ENCODE measurements around the gene TMTC2.
"Not testable (repeated sequence)": the region's sequence is repeated elsewhere in the genome, so short reads cannot be mapped to it uniquely, and the experiment has no call there.

Gene TMTC2

DNA sequence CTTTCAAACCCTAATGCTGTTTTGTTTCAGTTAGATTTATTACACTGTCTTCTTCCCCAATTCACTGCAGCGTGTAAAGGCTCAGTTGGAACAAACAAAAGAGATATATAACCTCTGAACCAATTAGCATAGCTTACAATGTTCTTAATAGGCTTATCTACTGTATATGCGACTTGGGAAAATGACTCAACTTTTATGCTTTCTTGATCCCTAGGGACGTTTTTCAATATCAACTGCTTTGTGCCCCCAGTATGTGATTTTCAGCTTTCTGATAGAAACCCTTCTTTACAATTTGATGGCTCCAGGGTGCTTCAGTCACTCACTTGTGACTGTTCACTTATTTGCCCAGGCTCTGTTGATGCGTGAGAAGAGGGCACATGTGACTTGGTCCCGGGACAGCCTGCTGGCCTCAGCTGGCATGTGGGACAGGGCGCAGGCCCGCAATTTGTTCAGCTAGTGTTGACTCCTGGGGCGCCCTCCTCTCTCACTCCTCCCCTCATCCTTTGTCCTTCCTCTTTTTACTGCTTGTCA, 107.1 kb downstream of the TMTC2 start:
- no peak for DNase-seq (ENCODE audit: low spot score)

DNA sequence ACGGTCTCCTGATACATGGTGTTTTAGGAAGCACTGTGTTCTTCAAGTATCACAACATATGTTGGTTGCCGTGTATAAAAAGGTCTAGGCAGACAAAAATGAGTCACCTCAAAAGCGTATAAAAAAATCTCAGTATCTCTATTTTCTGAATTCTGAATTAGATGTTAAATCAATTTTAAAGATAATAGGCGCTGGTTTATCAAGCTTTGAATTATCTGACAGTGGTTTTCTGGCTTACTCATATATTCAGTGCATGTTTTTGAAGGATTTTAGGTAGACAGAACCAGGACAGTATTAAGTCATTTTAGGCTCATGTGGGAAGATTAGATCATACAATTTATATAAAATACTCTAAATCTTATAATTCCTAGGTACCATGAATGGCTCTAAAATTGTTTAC, 110.8 kb downstream of the TMTC2 start:
- no peak for DNase-seq (ENCODE audit: low spot score)

DNA sequence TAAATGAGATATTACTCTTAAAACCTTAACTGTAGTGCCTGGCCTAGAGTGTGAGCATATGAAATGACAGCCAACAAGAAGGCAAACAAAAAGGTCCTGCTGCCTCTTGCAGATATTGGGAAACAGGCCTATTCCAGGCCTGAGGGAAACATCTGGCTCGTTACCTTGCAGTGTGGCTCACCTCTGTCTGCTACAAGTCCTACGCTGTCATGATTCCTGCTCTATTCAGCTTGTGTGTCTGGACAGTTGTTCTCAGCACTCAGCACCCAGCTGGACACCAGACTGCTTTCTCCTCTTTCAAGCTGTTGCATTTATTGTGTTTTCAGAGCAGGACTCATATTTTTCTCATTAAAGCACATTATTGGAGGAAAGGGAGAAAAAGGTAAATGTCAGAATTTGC, 113.5 kb downstream of the TMTC2 start:
- DNase-seq (ENCODE audit: low spot score): no peak

DNA sequence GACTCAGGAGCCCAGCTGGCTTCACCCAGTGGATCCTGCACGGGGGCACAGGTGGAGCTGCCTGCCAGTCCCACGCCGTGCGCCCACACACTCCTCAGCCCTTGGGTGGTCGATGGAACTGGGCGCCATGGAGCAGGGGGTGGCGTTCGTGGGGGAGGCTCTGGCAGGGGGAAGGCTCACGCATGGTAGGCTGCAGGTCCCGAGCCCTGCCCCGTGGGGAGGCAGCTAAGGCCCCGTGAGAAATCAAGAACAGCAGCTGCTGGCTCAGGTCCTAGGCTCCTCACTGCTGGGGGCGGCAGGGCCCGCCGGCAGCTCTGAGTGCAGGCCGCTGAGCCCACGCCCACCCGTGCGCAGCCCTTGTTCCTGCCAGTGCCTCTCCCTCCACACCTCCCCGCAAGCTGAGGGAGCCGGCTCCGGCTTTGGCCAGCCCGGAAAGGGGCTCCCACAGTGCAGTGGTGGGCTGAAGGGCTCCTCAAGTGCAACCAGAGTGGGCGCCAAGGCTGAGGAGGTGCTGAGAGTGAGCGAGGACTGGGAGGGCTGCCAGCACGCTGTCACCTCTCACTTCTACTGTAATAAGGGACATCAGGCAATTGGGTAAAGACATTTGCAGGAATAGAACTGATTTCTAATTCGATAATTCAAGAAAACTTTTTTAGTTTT, 115.4 kb downstream of the TMTC2 start:
- DNase-seq (ENCODE audit: low spot score): no peak

DNA sequence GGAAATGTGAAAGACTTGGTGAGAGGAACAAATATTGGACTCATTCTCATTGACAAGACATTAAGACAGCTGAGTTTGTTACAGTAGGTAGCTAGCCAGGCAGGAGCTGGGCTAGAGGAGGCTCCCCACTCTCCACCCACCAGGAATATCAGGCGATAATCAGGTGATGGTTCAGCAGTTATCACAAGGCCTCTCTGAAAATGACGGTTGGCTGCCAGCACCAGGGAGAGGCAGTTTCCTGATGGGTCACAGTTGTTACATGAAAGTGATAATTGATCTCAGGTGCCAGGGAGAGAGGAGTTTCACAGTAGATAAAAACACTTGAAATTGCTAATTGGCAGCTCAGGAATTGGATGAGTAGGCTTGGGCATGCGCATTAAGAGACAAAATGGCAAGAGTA, 116.5 kb downstream of the TMTC2 start:
- no peak for DNase-seq (ENCODE audit: low spot score)

DNA sequence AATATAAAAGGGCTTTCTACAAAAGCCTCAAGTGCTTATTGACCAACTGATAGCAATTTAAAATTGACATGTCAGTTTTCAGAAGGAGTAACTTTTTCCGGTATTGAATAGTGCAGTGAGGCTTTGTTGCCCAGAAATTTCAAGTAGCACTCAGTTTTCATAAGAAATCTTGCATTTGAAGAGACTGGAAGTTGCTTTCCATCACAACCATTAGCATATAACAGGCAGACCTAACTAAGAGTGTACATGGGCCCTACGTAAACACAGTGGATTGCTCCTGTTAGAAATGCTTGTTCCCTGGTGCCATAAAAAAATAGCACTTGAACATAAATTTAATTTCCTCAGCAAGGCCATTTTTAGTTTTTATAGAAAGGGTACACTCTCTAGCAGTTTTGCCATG, 117.9 kb downstream of the TMTC2 start:
- DNase-seq (ENCODE audit: low spot score): no peak

DNA sequence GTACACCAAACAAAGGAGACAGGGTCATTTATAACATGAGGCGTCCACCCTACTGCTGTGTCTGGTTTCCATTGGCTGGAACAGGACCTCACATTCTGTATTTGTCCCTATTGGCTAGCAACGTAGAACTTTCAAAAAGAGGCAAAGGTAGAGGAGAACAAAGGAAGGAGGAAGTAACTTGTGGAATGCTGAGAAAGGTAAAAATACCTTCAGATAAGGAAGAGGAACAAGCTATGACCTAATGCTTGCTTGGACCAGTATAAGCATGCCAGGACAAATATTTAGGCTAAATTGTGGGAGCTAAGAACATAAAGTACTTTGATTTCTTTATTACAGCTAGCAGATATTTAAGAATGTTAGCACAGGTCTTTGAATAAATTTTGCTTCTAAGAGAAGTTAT, 118.3 kb downstream of the TMTC2 start:
- not testable (repeated sequence) for DNase-seq (ENCODE audit: low spot score)

DNA sequence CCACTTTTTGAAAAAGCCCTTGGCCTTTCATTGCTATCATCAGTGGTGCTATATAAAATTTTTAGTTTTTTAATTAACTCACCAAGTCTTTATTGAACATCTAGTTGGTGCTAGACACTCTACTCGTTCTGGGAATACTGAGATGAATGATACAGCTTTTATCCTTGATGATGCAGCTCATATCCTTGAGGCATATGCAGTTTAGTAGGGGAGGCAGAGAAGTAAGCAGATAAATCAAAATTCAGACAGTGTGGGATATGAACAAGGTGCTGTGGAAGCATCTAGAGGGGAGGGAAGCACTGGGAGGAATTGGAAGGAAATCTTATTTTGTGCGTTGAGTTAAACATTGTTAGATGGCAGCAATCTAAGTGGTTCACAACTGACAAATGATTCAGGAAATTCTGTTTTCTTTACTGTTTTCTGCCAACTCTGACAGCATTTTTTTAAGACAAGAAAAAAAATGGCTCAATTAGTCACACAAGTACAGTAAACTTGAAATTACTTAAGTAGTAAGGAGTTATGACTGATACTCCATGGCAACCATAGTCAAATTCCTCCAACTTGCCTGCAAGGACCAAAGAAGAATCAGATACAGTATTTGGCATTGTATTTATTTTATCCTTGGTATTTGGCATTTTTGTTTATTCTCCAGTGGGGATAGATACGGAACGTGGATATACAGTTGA, 119.2 kb downstream of the TMTC2 start:
- DNase-seq (ENCODE audit: low spot score): no peak

DNA sequence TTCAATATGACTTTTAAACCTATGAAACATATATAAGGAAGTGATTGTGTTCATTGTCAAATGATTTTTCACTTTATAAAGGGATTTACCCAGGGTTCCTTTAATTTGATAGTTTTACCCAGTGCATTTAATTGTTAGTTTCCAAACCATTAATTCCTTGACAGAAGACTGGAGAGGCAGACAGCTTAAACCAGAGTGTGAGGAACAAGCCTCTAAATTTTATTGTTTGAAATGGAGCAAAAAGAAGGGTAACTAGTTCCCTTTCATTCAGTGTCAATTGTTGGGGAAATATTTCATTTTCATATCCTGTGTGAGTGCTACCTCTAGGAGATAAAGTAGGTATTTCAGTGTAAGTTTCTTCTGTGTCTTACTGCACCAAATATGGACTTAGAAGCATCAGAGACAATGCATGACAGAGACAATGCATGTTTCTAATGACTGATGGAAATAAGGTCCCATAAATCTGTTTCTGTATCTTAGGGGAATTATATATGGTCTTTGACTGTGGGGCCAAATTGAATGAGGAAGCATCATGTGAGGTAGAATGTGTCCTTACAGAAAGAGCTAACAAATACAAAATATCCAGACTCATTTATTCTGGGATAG, 120.5 kb downstream of the TMTC2 start:
- DNase-seq (ENCODE audit: low spot score): no peak

DNA sequence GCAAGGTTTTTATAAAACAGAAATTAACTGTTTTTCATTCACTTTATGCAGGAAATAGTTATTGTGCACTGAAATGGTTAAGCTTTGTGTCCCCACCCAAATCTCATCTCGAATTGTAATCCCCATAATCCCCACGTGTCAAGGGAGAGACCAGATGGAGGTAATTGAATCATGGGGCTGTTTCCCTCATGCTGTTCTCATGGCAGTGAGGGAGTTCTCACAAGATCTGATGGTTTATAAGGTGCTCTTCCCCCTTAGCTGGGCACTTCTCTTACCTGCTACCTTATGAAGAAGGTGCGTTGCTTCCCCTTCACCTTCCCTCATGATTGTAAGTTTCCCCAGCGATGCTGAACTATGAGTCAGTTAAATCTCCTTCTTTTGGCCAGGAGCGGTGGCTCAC, 123.9 kb downstream of the TMTC2 start:
- DNase-seq (ENCODE audit: low spot score): no peak

DNA sequence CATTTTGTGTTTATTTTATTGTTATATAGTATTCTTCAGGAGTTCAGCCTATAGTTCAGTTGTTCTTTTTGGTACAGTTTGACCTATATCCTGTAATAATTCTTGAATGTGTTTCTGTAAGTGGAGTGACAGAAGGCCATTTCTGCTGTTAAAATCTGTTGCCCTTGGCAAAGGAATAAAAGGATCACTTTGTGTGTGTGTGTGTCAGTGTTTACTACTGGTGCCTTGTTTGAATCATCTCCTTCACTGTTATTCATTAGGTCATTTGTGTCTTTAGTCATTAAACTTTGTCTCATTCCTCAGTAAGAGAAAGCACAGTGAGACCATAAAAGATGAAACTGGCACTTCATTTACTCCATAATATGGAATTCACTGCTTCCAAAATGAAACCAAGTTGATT, 130.7 kb downstream of the TMTC2 start:
- DNase-seq (ENCODE audit: low spot score): no peak

DNA sequence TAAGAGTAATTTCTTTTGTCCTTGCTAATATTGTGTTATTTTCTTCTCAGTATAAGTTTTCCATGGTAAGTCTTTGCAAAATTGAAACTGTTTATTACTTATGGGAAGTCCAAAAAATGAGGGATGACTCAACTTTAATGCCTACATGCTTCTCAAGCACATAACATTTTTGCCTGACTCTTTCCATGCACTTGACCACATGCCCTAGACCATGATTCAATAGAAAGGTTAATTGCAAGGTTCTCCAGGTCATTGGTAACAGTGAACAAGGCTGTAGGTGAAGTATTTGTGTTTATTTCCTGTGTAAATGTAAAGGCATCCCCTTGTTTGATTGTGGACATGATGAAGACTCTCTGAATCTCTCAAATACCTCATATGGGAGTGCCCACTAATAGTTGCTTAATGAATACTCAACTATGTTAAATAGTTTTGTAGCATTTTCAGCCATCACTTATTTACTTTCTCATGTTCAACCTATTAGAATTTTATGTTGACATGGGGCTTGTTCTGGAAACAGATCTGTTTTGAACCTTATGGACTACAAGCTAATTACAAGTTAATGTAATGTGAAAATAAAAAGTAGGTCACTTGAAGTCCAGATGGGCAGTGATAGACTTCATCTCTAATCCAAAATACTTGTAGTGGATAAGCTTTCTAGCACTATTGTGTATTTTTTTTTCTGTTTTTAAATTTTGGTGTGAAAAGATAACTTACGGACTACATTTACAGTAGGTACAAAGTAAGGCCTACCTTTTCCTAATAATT, 131.7 kb downstream of the TMTC2 start:
- DNase-seq (ENCODE audit: low spot score): no peak

DNA sequence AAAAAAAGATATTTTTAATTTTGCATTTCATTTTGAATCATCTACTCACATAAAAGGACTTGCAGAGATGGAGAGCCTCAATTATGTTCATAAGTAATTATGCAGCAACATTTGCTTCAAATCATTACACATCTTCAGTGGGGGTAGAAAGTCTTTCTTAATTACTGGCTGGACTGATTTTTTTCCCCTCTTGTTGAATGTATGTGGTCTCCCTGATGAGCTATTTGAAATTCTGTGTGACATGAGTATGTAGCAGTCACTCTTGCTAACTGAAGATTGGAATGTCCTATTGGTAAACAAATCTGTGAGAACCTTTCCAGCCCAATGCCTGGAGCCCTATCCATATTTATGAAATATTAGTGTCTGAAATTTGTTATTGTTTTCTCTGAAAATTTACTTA, 139.8 kb downstream of the TMTC2 start:
- DNase-seq (ENCODE audit: low spot score): no peak

DNA sequence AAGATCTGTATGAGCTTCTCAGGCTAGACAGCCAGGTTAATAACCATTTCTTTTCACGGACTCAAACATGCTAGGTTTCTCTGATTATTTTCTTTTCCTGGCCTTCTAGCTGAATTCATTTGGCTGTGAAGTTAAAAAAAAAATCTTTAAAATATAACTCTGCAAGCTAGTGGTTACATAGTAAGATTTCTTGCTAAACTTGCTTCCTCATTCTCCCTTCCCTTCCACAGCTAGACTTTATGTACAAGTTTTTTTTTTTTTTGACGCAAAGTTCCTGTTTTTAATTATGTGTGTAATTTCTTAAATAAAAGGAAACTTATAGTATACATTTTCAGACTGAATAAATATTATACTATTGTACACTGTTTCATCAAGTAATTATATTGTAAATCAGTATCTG, 145.4 kb downstream of the TMTC2 start:
- no peak for DNase-seq (ENCODE audit: low spot score)

DNA sequence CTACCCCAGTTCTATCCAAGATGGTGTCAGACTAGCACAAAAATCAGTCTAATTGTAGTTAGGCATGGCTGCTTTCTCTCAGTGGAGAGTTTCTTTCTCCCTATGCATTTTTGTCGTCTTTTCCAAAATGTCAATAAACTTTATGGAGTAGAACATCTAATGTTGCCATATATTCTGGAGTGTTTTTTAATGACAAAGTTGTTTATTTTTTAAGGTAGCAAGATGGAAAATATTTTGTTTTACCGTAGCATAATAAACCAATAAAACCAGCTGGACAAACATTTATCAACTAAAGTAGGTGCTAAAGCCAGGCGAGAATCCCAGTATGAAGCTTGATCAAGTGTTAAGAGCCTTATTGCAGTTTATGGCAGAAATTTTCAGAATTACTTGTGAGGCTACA, 146.3 kb downstream of the TMTC2 start:
- no peak for DNase-seq (ENCODE audit: low spot score)

DNA sequence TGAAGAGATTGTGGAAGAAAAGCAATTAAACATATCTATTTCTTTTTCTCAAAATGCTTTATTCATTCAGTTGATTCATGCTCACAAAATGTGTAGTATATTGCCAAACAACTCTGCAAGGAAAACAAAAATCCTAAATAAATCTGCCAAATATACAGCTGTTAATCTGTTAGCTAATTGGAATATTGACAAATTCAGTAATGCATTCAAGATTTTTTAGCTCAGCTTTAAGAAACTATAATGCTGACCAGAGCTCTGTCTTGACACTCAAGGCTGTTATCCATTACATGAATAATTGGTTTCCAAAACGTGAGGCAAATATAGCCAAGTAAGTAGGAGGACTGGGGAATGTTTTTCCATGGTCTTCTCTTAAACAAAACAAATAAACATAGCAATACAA, 146.8 kb downstream of the TMTC2 start:
- DNase-seq (ENCODE audit: low spot score): no peak

DNA sequence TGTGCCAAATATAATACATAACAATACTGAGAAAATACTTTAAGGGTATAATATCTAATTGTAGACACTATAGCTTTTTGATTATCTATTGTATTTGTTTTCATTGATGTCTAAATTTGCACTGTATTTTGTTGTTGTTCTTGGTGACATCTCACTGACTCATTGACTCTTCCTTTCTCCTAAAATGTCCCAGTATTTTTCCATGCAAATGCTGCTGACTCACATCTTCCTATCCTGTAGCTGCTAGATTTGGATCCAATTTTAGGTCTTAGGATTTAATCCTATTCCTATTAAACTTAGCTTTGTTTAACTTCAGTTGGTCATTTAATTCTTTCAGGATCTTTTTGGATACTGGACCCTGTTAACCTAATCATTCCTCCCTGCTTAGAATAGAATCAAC, 148.5 kb downstream of the TMTC2 start:
- no peak for DNase-seq (ENCODE audit: low spot score)

DNA sequence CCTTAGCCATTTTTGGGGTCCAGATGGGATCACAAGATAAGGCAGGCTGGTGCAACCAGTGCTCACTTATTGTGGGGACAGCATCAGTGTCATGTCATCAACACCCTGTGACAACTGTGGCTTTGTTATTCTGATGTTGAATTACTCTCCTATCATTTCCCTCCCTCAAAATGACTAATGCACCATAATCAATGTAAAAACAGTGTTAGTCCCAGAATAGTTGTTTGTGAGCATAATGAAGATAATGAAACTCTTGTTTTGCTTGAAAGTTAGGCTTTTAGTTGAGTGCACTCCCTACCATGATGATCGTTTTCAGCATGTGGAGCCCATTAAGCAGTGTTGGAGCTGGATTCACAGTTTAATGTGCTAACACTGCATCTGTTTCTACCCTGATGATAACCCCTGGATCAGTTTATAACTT, 151.4 kb downstream of the TMTC2 start:
- no peak for DNase-seq (ENCODE audit: low spot score)

DNA sequence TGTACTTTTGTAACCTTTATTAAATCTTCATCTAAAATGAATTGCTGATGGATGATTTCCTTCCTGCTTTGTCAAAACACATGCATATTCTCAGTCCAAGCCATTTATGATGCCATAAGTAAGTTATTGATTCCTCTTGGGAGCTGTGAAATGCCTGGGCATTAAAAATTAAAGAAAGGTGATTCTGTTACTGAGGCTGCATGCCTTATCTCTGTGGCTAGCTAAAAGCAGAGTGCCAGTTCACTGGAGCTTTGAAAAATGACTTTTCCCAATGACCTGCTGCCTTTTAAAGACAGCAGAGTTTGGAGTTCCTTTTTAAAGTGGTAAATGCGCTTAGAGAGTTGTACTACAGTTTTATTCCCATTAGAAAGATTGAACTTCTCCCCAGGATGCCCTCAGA, 152.1 kb downstream of the TMTC2 start:
- DNase-seq (ENCODE audit: low spot score): no peak

DNA sequence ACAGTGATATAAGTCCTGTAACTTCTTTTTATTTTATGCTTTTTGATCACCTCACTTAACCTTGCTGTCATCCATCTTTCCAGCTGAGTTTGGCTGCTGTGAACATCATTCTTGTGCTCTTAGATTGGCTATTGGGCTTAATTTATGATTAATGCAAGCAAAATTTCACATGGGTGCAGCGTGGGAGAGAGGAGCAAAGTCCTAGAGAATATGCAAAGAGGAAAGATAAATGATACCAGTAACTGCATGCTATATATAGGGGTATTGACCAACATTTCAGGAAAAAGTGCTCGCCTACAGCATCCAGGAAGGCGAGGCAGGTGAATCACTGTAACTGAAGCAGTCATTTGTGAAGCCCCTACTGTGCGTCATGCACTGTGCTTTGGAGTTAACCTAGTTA, 153.1 kb downstream of the TMTC2 start:
- no peak for DNase-seq (ENCODE audit: low spot score)

DNA sequence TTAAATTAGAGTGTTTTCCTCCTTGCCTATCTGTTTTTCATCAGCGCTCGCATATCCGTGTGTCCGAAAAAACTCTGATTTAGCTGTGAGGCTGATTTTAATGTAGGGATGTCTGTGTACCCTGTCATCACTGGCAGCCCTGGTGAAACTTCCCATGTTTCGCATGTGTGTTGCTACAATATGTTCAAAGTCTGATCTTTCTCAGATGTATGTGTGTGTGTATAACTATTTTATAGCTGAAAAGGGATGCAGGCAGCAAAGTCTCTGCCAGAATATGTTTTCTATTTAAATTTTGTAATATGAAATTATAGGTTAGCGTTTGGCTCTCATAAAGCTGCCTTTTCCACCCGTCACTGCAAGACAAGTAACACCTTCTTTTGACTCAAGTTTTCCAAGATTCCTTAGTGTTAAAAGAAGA, 154.8 kb downstream of the TMTC2 start:
- DNase-seq (ENCODE audit: low spot score): no peak

DNA sequence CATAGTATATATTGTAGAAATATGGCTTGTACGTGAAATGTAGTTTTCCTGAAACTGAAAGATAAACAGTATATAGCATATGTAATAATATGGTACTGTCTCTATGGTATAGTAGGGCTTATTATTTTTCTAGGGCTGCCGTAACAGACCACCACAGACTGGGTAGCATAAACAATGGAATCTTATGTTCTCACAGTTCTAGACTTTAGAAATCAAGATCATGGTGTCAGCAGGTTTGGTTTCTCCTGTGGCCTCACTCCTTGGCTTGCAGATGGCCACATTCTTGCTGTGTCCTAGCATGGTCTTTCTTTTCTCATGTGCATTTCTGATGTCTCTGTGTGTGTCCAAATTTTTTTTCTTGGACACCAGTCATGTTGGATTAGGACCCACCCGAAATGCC, 155.8 kb downstream of the TMTC2 start:
- no peak for DNase-seq (ENCODE audit: low spot score)

DNA sequence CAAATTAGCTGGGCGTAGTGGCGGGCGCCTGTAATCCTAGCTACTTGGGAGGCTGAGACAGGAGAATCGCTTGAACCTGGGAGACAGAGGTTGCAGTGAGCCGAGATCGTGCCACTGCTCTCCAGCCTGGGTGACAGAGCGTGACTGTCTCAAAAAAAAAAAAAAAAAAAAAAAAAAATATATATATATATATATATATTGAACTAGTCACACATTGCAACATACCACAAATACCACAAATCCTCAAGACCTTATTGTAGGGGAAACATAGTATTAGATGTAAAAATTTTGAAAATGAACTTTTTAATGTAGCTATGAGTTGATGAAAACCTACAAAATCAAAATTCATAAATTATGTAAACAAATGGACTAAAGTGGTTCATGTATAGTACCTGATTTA, 158.4 kb downstream of the TMTC2 start:
- not testable (repeated sequence) for DNase-seq (ENCODE audit: low spot score)
